K562 (cell line): ENCODE data around the gene NME7. TPM values are rescaled to one million over a fixed set of nuclear protein-coding genes. Genes with fewer than 3 reads are reported as not detected.

Experiments used
- CTBP1 ChIP-seq: fragments of 450-650 bp; IDR thresholded peaks from 2 replicates; pipeline ENCODE4 v1.6.1; 2016; ENCODE audit warnings: borderline replicate concordance
- ESRRA ChIP-seq: fragments of 450-650 bp; IDR thresholded peaks from 2 replicates; pipeline ENCODE4 v1.6.1; 2014; ENCODE audit warnings: low read depth, mild to moderate bottlenecking, moderate library complexity, borderline replicate concordance
- FOXJ3 ChIP-seq: sonication (generic); formaldehyde crosslinking; IDR thresholded peaks from 2 replicates; pipeline ENCODE4 v1.4.0; 2020; ENCODE audit warnings: mild to moderate bottlenecking, missing genetic modification reagents
- KLF16 ChIP-seq: IDR thresholded peaks from 2 replicates; pipeline ENCODE4 v1.6.1; 2016; ENCODE audit warnings: antibody characterized with exemption
- LEF1 ChIP-seq: fragments of 450-650 bp; IDR thresholded peaks from 2 replicates; pipeline ENCODE4 v1.6.1; 2016; ENCODE audit warnings: mild to moderate bottlenecking
- MCM3 ChIP-seq: fragments of 450-650 bp; IDR thresholded peaks from 2 replicates; pipeline ENCODE4 v1.6.1; 2016
- MECOM ChIP-seq: fragments of 250-450 bp; sonication (Bioruptor Pico); IDR thresholded peaks from 2 replicates; pipeline ENCODE4 v1.8.0; 2022; ENCODE audit warnings: inconsistent platforms
- PCBP1 ChIP-seq: fragments of 200-400 bp; formaldehyde crosslinking; IDR thresholded peaks from 2 replicates; pipeline ENCODE4 v1.6.1; 2018; ENCODE audit warnings: mild to moderate bottlenecking, low read depth, low read length; ENCODE audit not compliant: poor library complexity, severe bottlenecking
- PPARD ChIP-seq: fragments of 250-450 bp; sonication (Bioruptor Pico); IDR thresholded peaks from 2 replicates; pipeline ENCODE4 v1.8.0; 2022; ENCODE audit warnings: inconsistent platforms, mild to moderate bottlenecking, moderate library complexity
- SAFB ChIP-seq: fragments of 200-400 bp; formaldehyde crosslinking; IDR thresholded peaks from 2 replicates; pipeline ENCODE4 v1.6.1; 2017; ENCODE audit warnings: low read depth, low read length, borderline replicate concordance
- SMARCA4 ChIP-seq: fragments of 450-650 bp; IDR thresholded peaks from 2 replicates; pipeline ENCODE4 v1.6.1; 2016
- SMARCA5 ChIP-seq: fragments of 450-650 bp; IDR thresholded peaks from 2 replicates; pipeline ENCODE4 v1.6.1; 2016
- SRSF9 ChIP-seq: fragments of 200-400 bp; formaldehyde crosslinking; IDR thresholded peaks from 2 replicates; pipeline ENCODE4 v1.6.1; 2017; ENCODE audit warnings: low read depth, low read length, borderline replicate concordance
- U2AF2 ChIP-seq: fragments of 200-400 bp; formaldehyde crosslinking; optimal IDR thresholded peaks from 2 replicates; pipeline ENCODE3; 2017; ENCODE audit warnings: low read depth, mild to moderate bottlenecking, low read length
- ZBTB1 ChIP-seq: sonication (generic); formaldehyde crosslinking; IDR thresholded peaks from 2 replicates; pipeline ENCODE4 v1.8.1; 2023; ENCODE audit warnings: missing genetic modification reagents, low read depth, mild to moderate bottlenecking, borderline replicate concordance
- ZBTB7A ChIP-seq: IDR thresholded peaks from 2 replicates; pipeline ENCODE4 v1.6.1; 2011; ENCODE audit warnings: low read depth, mild to moderate bottlenecking, low read length, moderate library complexity, borderline replicate concordance; ENCODE audit not compliant: control insufficient read depth
- ZNF239 ChIP-seq: fragments of 250-450 bp; sonication (Bioruptor Pico); IDR thresholded peaks from 2 replicates; pipeline ENCODE4 v1.4.0; 2020; ENCODE audit warnings: mild to moderate bottlenecking
- polyA plus RNA-seq, 8 experiments: library from polyadenylated mRNA; depleted of rRNA in 4 of 8; stranded (reverse) in 5 of 8; unstranded in 3 of 8; fragments of >200 nt; fragmentation: Nextera tagmentation in 2 of 8; fragmentation: Illumina TruSeq in 1 of 8; extraction: Ambion mirVana in 2 of 8; extraction: Trizol in 1 of 8; gene quantifications; 2 replicates each; pipeline versions ENCODE4 v1.2.1 to v1.2.3, GENCODE V29; 2011 to 2014; ENCODE audit warnings: inconsistent platforms in 1 of 8, missing spikeins in 1 of 8
- total RNA-seq, 7 experiments: library from RNA; depleted of rRNA in 6 of 7; stranded (reverse); fragments of >200 nt in 6 of 7; fragmentation: Illumina TruSeq in 2 of 7; extraction: Trizol in 2 of 7; gene quantifications; 2 replicates each; pipeline versions ENCODE4 v1.2.1 to v1.2.3, GENCODE V29; 2011 to 2021; ENCODE audit warnings: low replicate concordance in 1 of 7
- TF ChIP-seq, protein P1 (sequence below): sonication (generic); formaldehyde crosslinking; IDR thresholded peaks from 2 replicates; pipeline ENCODE4 v1.9.0; 2022; ENCODE audit warnings: mild to moderate bottlenecking, missing genetic modification reagents
- TF ChIP-seq, protein P2 (sequence below): fragments of 200-800 bp; sonication (Bioruptor generic); IDR thresholded peaks from 2 replicates; pipeline ENCODE4 v1.6.1; 2017; ENCODE audit warnings: missing genetic modification characterization, missing compliant biosample characterization
- TF ChIP-seq, protein P3 (sequence below): fragments of 450-650 bp; IDR thresholded peaks from 2 replicates; pipeline ENCODE4 v1.6.1; 2016; ENCODE audit warnings: low read depth, mild to moderate bottlenecking, moderate library complexity
- TF ChIP-seq, protein P4 (sequence below): fragments of 250-450 bp; sonication (Bioruptor Pico); IDR thresholded peaks from 2 replicates; pipeline ENCODE4 v1.9.0; 2021; ENCODE audit warnings: mild to moderate bottlenecking
- TF ChIP-seq, protein P5 (sequence below): IDR thresholded peaks from 2 replicates; pipeline ENCODE4 v1.6.1; 2011; ENCODE audit not compliant: insufficient read length; ENCODE audit errors: extremely low read depth

Gene NME7
- total and polyA plus RNA-seq, 9 of the 15 experiments (the other 6 are each of a cell fraction or from before 2014, with no cell fraction given): 7.9 to 43.2 (median 23.9) TPM

DNA sequence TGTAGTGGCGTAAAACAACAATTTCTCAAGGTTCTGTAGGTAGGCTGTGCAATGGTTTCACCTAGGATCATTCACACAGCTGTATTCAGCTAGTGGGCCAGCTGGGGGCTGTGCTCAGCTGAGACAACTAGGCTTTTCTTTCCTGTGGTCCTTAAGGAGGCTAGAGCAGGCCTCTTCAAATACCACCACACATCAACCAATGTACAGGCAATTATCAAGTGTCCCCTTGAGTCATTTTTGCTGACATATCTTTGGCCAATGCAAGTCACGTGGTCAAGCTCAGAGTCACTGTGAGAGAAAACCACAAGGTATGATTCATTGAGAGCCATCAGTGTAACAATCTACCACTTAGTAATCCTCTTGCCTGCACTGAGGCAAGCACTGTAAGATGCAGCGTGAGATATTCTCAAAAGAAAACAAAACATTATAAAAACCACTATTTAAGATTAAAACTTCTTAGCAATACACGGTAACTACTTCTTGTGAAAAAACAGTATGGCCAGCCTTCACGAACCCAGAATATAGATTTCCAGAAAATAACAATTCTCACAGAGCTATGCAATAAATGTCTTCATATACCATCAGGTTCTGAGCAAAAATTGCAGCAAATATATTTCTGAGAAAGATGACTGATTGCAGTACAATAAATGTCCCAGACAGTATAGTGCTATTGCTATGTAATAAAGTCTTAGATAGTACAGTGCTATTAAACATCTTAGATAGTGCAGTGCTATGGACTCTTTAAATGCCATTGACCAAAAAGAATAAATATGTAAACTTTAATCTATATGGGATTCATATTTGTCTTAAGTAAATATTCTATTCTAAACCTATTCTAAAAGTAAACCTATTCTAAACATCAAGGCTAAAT lies 55.3 kb downstream of the NME7 start (continued):
- no peak for TF ChIP-seq MECOM (CRISPR knock-in tag)
- no peak for TF ChIP-seq SRSF9
- TF ChIP-seq, protein P1, sequence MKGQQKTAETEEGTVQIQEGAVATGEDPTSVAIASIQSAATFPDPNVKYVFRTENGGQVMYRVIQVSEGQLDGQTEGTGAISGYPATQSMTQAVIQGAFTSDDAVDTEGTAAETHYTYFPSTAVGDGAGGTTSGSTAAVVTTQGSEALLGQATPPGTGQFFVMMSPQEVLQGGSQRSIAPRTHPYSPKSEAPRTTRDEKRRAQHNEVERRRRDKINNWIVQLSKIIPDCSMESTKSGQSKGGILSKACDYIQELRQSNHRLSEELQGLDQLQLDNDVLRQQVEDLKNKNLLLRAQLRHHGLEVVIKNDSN (CRISPR knock-in tag): peak; percentile 93
- TF ChIP-seq MCM3: no peak
- TF ChIP-seq KLF16: no peak; the same call in 1 of the 2 replicates
- TF ChIP-seq SMARCA4: peak; percentile 98
- TF ChIP-seq PPARD (CRISPR knock-in tag): no peak
- TF ChIP-seq, protein P2, sequence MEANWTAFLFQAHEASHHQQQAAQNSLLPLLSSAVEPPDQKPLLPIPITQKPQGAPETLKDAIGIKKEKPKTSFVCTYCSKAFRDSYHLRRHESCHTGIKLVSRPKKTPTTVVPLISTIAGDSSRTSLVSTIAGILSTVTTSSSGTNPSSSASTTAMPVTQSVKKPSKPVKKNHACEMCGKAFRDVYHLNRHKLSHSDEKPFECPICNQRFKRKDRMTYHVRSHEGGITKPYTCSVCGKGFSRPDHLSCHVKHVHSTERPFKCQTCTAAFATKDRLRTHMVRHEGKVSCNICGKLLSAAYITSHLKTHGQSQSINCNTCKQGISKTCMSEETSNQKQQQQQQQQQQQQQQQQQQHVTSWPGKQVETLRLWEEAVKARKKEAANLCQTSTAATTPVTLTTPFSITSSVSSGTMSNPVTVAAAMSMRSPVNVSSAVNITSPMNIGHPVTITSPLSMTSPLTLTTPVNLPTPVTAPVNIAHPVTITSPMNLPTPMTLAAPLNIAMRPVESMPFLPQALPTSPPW (CRISPR knock-in tag): peak; percentile 57
- no peak for TF ChIP-seq U2AF2
- no peak for TF ChIP-seq SMARCA5
- TF ChIP-seq CTBP1: peak; percentile 72; the same call in 1 of the 2 replicates
- no peak for TF ChIP-seq PCBP1
- TF ChIP-seq, protein P3, sequence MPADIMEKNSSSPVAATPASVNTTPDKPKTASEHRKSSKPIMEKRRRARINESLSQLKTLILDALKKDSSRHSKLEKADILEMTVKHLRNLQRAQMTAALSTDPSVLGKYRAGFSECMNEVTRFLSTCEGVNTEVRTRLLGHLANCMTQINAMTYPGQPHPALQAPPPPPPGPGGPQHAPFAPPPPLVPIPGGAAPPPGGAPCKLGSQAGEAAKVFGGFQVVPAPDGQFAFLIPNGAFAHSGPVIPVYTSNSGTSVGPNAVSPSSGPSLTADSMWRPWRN: peak; percentile 91
- no peak for TF ChIP-seq FOXJ3 (CRISPR knock-in tag)
- TF ChIP-seq, protein P4, sequence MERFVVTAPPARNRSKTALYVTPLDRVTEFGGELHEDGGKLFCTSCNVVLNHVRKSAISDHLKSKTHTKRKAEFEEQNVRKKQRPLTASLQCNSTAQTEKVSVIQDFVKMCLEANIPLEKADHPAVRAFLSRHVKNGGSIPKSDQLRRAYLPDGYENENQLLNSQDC (CRISPR knock-in tag): no peak
- TF ChIP-seq ESRRA: peak; percentile 96; the same call in 1 of the 2 replicates
- TF ChIP-seq ZBTB1 (CRISPR knock-in tag): no peak
- TF ChIP-seq, protein P5, sequence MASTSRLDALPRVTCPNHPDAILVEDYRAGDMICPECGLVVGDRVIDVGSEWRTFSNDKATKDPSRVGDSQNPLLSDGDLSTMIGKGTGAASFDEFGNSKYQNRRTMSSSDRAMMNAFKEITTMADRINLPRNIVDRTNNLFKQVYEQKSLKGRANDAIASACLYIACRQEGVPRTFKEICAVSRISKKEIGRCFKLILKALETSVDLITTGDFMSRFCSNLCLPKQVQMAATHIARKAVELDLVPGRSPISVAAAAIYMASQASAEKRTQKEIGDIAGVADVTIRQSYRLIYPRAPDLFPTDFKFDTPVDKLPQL: no peak
- TF ChIP-seq ZBTB7A: no peak; the same call in 1 of the 2 replicates
- TF ChIP-seq SAFB: no peak
- TF ChIP-seq LEF1: peak; percentile 85
- TF ChIP-seq ZNF239 (CRISPR knock-in tag): no peak
